Measurements from ENCODE around the gene FARSA. TPM values are rescaled to one million over a fixed set of nuclear protein-coding genes. Genes with fewer than 3 reads are reported as not detected.
A peak's percentile ranks its signal among the peaks of the same experiment; 100 is the strongest.
"Not testable (repeated sequence)": the region's sequence is repeated elsewhere in the genome, so short reads cannot be mapped to it uniquely, and the experiment has no call there.

FARSA gene
- total RNA-seq, 2 donors from 2014 or later, result 42.4 to 61.2 TPM

GRCh38 chr19:12944104-12944674, 10.7 kb upstream of the FARSA start:
- no peak for ATAC-seq
- no peak for DNase-seq
- intact Hi-C loops (cut with DNase I, micrococcal nuclease), result no loop called here

- DNase-seq, result no peak
- intact Hi-C loops (cut with DNase I, micrococcal nuclease), result no loop called here
- no peak for ATAC-seq
Observed at GRCh38 chr19:12943437-12944044, 10.0 kb upstream of the FARSA start.

DNA sequence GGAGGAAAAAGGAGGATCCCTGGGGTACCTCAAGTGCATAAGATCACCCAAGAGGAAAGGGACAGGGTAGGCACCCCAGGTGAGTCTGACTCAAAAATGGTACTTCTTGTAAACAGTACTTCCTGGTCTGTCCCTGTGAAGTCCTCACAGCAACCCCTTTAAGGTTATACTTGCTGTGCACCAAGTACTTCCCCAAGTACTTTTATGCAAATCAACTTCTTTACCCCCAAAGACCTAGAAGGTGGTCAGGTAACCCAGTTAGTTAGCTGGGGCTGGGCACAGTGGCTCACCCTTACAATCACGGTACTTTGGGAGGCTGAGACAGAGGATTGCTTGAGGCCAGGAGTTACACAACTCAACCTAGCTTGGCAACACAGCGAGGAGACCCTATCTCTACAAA, 7.4 kb upstream of the FARSA start:
- DNase-seq (no peak), ATAC-seq (no peak)
- intact Hi-C loops (cut with DNase I, micrococcal nuclease), result no loop called here

GRCh38 chr19:12939975-12940423, 6.5 kb upstream of the FARSA start:
- DNase-seq (no peak), ATAC-seq (no peak)
- intact Hi-C loops (cut with DNase I, micrococcal nuclease), result no loop called here

DNA sequence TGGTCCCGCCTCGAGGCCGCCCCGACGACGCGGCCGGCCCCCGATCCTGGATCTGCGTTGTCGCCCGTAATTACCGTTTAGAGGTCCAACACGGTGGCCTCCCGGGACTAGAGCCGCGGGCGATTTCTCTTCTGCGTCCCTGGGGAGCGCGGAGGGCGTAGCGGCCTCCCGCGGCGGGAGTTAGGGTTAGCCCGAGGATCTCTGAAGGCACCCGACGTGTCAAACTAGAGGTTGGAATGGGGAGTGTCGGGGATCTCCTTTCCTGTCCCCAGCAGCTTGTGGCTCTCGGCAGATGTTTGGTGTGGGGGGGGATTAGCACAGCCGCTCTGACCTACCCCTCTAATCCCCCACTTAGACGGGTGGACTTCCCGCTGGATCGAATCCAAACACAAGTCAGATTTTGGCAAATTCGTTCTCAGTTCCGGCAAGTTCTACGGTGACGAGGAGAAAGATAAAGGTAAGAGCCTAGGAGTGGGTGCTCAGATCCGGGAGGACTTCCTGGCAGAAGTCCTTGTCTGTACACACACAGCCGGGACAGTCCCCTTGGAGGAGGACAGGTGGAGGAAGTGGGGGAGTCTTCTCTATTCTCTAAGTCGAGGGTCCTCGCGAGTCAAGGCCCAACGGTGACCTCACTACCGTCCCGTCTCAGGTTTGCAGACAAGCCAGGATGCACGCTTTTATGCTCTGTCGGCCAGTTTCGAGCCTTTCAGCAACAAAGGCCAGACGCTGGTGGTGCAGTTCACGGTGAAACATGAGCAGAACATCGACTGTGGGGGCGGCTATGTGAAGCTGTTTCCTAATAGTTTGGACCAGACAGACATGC, 5.5 kb upstream of the FARSA start:
- ATAC-seq (peak; percentile 52), DNase-seq (peak in 1 of 2 donors; percentile 38)

DNA sequence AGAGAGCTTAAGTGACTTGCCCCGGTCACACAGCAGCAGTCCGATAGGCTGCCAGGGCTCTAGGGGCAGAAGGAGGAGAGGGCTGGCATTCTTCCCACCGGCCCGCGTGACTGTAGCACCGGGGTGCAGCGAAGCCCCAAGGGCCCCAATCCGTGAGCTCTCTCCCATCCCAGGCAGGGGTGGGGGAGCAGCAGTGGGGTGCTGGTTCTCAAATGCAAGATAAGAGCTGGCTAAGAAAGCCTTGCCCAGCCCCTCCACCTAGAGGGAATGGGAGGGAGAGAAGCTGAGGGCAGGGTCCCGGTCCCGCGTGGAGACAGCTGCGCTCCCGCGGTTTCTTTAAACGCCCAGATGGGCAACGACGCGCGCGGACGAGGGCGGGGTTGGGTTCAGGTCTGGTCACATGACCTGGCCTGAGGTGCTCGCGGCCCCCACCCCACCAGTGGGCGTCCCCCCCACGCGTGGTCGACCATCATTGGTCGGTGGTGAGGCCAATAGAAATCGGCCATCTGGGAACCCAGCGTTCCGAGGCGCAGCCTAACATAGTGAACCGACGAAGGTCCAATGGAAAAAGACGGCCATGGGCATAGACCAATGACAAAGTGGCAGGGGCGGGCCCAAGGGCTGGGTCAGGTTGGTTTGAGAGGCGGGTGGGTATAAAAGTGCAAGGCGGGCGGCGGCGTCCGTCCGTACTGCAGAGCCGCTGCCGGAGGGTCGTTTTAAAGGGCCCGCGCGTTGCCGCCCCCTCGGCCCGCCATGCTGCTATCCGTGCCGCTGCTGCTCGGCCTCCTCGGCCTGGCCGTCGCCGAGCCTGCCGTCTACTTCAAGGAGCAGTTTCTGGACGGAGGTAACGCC, 4.6 kb upstream of the FARSA start, which contains the start of gene CALR:
Gene CALR (plus strand): TSS at position 683 of the 852 bp plus-strand sequence. CDS start 71 bp downstream, at position 754.
- intact Hi-C loops (cut with DNase I, micrococcal nuclease), result no loop called here
- peak; percentile 86 for ATAC-seq
- DNase-seq, result peak; percentile 99 to 100

More for the DNA sequence above, 5.5 kb upstream of the FARSA start:
- intact Hi-C loops (cut with DNase I, micrococcal nuclease), result no loop called here

DNA sequence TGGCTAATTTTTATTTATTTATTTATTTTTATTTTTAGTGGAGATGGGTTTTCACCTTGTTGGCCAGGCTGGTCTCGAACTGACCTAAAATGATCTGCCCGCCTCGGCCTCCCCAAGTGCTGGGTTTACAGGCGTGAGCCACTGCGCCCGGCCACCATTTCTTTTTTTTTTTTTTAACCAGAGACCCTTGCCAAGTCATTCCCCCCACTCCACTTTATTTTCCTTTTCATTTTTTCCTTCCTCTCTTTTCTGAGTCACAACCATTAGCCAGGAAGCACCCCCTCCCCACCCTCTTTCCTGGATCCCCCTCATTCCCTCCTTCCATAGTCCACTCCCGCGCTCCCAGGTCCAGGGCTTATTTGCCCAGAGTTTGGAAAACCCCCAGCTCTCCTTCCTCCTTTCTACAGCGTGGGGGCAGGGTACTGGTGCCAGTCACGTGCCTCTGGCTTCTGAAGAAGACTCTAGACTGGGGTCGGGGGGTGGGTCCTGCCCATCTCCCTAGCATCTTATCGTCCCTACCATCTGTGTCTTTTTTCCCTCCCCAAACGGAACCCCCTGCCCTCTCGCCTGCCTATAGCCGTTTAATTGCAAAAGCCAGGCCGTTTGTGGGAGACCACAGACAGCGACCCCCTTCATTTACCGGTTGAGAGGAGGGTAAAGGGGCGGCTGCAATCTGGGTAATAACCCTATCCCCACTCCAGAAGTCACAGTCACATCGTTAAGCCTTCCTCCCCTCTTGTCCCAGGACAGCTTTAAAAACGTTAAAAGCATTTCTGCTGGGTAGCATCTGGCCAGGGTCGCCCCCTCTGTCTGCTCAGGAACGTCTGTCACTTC, 3.8 kb upstream of the FARSA start:
- DNase-seq (peak; percentile 50 to 66), ATAC-seq (no peak)
- intact Hi-C loops (cut with DNase I, micrococcal nuclease), result no loop called here

DNA sequence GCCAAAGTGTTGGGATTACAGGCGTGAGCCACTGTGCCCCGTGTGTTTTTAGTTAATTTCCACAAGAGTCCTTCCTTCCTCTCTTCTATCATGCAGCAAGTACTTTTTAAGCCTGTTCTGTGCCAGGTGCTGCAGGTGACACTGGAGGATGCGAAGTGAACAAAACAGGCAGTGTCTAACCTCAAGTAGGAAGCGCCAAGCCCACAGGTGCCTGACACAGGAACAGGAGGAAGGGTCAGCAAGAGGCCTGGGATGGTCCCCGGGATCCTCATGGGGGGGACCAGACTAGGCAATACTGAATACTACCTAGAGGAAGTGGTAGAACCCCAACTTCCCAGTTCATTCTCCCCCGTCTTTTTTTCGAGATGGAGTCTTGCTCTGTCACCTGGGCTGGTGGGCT, 3.1 kb upstream of the FARSA start:
- DNase-seq (no peak), ATAC-seq (no peak)
- intact Hi-C loops (cut with DNase I, micrococcal nuclease), result no loop called here

- no peak for DNase-seq
- no peak for ATAC-seq
- intact Hi-C loops (cut with DNase I, micrococcal nuclease), result no loop called here
Observed at GRCh38 chr19:12935071-12935470, 1.6 kb upstream of the FARSA start.

DNA sequence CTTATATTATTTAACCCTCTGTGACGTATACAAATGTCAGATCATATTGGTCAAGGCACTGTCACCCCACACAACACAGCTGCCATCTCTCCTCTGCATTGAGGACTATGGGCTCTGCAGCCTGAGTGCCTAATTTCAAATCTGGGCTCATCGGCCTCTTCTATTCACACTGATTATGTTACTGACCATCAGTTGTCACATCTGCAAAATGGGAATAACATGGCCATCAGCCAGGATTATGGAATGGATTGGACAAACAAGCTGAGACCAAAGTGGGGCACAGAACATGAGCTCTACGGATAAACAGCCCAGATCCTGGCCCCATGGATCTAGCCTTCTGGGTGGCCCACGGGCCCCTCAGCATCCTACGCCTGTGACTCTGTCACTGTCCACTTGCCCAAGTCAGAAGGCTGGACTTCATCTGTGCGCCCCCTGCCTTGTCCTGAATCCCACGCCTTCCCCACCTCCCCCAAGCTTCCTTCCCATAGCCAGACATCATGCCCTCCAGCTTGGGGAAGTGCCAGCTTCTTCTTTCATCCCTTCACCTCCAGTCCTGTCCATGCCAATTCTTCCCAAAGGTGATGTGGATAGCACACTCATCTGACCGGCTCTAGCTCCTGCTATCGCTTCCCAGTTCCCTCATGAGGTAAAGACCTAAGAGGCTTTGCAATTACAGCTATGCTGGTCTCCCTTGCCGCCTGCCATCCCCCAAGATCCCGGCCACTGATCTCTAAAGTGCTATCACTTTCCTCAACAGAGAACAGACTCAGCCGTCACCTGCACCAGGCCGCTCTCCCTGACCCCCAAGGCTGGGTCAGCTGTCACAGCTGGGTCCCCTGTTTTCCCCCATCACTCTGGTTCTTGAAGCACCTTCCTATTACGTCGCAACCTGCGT, 872 bp downstream of the FARSA start:
- DNase-seq, result peak in 1 of 2 donors; percentile 44
- no peak for ATAC-seq
- intact Hi-C loops (cut with DNase I, micrococcal nuclease), result no loop called here

GRCh38 chr19:12930002-12930645, 3.4 kb downstream of the FARSA start:
- intact Hi-C loops (cut with DNase I, micrococcal nuclease), result no loop called here
- ATAC-seq, result no peak
- DNase-seq, result no peak

DNA sequence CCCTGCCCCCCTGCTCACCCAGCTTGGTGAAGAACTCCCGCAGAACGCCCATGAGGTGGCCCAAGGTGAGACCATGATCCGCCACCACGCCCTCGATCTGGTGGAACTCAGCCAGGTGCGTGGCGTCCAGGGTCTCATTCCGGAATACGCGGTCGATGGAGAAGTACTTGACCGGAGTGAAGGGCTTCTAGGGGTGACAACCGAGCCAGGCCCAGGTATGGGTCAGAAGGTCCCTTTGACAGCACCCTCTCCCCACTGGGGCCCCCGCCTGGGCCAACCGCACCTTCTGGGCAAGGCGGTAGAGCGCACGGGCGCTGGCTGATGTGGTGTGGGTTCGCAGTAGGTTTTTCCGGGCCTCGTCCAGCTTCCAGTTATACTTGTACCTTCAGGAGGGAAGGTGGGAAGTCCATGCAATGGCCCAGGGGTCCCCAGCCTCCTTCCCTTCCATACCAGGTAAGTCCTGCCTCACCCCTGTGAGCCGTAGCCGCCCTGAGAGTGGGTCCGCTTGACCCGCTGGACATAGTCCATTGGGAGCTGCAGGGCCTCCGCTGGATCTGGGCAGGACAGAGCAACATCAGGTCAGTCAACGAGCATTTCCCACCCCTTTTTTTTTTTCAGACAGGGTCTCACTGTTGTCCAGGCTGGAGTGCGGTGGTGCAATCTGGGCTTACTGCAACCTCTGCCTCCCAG, 8.7 kb downstream of the FARSA start:
- intact Hi-C loops (cut with DNase I, micrococcal nuclease), result no loop called here
- DNase-seq (no peak), ATAC-seq (no peak)

DNA sequence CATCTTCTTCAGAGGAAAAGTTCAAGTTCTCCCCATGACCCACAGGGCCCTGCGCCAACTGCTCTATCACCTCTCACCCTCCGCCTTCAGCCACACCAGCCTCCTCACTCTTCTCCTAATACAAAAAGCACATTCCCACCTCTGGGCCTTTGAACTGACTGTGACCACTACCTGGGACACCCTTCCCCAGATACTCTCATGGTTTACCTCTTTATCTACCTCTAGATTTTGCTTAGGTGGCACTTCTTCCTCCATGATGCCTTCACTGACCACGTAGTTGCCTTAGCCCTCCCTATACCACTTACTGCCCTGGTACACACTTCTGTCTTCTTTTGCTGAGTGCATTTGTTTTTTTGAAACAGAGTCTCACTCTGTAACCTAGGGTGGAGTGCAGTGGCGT, 10.6 kb downstream of the FARSA start:
- intact Hi-C loops (cut with DNase I, micrococcal nuclease), result no loop called here
- DNase-seq (no peak), ATAC-seq (no peak)

DNA sequence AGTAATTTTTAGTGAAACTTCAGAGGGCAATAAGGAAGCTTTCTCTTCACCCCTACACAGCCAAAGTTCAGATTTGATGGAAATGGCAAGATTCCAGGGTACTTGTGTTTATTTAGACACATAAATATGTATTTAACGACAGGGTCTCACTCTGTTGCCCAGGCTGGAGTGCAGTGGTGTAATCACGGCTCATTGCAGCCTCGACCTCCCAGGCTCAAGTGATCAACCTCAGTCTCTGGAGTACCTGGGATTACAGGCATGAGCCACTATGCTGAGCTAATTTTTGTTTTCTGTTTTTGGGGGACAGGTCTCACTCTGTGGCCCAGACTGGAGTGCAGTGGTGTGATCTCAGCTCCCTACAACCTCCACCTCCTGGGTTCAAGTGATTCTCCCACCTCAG, 12.5 kb downstream of the FARSA start:
- DNase-seq, result no peak
- intact Hi-C loops (cut with DNase I, micrococcal nuclease), result no loop called here
- peak; percentile 1 for ATAC-seq

DNA sequence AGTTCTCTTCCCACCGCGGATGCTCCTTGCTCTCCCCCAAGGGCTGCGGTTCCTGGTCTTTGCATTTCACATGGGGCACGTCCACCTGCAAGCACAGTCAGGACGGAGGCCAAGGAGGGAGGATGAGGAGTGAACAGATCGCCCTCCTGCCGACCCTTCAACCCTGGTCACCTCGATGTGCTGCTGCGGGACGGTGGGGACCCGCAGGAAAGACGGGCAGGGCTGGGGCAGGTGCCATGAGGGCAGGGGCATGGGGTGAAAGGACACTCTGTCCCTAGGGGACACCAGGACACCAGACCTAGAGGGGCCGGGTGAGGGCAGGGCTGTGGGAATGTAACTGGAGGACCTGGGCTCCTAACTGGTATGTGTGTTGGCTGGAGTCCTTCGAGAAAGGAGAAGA, 15.3 kb downstream of the FARSA start:
- intact Hi-C loops (cut with DNase I, micrococcal nuclease), result no loop called here
- DNase-seq (no peak), ATAC-seq (no peak)

DNA sequence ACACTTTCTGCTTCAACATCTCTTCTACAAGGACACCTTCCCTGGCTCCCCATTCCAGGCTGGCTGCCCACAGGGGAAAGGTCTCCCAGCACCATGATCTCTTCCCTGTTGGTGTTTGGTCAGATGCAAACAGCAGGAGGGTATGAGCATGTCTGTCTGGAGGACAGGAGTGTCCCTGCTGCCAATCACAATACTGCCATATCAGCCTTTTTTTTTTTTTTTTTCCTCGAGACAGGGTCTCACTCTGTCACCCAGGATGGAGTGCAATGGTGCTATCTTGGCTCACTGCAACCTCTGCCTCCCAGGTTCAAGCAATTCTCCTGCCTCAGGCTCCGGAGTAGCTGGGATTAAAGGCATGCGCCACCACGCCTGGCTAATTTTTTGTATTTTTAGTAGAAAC, 17.7 kb downstream of the FARSA start:
- intact Hi-C loops (cut with DNase I, micrococcal nuclease); ATAC-seq; DNase-seq: not testable (repeated sequence)

Measured in left colon (tissue), 2 donors.